Measurements from ENCODE around the gene LRMDA.

The LRMDA gene

GRCh38 chr10:76206797-76207352 lies 775.5 kb downstream of the LRMDA start:
- H3K27me3 ChIP-seq = no peaks in the 10 kb centered on the region
- intact Hi-C loops (cut with DNase I; ENCODE audit: low total_unique reads) = no loop called here
- DNase-seq = no peak
- TF ChIP-seq, protein P1, sequence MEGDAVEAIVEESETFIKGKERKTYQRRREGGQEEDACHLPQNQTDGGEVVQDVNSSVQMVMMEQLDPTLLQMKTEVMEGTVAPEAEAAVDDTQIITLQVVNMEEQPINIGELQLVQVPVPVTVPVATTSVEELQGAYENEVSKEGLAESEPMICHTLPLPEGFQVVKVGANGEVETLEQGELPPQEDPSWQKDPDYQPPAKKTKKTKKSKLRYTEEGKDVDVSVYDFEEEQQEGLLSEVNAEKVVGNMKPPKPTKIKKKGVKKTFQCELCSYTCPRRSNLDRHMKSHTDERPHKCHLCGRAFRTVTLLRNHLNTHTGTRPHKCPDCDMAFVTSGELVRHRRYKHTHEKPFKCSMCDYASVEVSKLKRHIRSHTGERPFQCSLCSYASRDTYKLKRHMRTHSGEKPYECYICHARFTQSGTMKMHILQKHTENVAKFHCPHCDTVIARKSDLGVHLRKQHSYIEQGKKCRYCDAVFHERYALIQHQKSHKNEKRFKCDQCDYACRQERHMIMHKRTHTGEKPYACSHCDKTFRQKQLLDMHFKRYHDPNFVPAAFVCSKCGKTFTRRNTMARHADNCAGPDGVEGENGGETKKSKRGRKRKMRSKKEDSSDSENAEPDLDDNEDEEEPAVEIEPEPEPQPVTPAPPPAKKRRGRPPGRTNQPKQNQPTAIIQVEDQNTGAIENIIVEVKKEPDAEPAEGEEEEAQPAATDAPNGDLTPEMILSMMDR (IDR thresholded peaks at IDR 0.05) = no peak
- H3K36me3 ChIP-seq = no peaks in the 10 kb centered on the region
- no peak overlapping the region for H3K4me3 ChIP-seq
- no peaks in the 10 kb centered on the region for H3K4me1 ChIP-seq
- no peak overlapping the region for H3K27ac ChIP-seq
- no peaks in the 10 kb centered on the region for H3K9me3 ChIP-seq

GRCh38 chr10:76209135-76209534 lies 777.7 kb downstream of the LRMDA start:
- TF ChIP-seq, protein P1 (IDR thresholded peaks at IDR 0.05) = no peak
- DNase-seq = no peak
- Histone ChIP-seq H3K36me3 (no peaks in the 10 kb centered on the region), H3K4me3 (no peak overlapping the region), H3K9me3 (no peaks in the 10 kb centered on the region), H3K4me1 (no peaks in the 10 kb centered on the region), H3K27me3 (no peaks in the 10 kb centered on the region), H3K27ac (no peak overlapping the region)
- intact Hi-C loops (cut with DNase I; ENCODE audit: low total_unique reads) = no loop called here

DNA sequence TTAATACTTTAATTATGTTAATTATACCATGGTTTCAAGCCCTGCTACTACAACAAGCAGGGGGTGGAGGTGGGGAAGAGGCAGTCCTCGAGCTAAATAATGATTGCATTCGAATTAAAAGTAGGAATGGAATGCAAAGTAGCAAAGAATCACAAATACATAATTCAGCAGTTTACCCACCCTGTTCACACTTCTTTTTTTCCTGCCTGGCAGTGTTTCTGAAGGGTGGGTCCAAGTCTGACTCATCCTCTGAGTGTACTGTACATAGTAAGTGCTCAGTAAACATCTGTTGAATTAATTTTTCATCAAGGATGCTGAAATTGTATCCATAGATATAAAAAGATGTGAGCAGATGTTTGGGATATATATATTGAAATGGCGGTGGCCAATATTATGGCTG lies 778.8 kb downstream of the LRMDA start:
- intact Hi-C loops (cut with DNase I; ENCODE audit: low total_unique reads) = no loop called here
- DNase-seq = no peak
- no peaks in the 10 kb centered on the region for H3K9me3 ChIP-seq
- H3K27me3 ChIP-seq = no peaks in the 10 kb centered on the region
- no peaks in the 10 kb centered on the region for H3K4me1 ChIP-seq
- TF ChIP-seq, protein P1 (IDR thresholded peaks at IDR 0.05) = no peak
- no peaks in the 10 kb centered on the region for H3K36me3 ChIP-seq
- no peak overlapping the region for H3K4me3 ChIP-seq
- H3K27ac ChIP-seq = no peak overlapping the region

DNA sequence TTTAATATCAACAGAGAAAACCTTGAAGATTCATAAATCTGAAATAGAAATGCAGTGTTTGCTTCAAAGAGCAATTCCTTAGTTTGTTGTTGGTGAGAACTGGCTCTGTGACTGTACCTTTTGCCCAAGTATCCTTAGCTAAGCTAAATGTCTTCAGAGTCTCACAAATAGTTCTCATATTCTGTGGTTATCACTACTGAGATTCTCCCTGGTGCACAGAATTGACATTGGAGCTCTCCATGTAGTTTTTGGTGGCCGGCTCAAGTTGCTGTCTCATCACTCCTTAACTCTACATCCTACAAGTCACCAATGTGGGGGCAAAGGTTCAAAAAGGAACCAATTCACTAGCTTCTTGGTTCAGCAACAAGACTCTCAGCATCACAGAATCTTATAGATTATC lies 780.3 kb downstream of the LRMDA start:
- TF ChIP-seq, protein P1 (IDR thresholded peaks at IDR 0.05) = no peak
- Histone ChIP-seq H3K4me3 (no peak overlapping the region), H3K27ac (no peak overlapping the region), H3K36me3 (no peaks in the 10 kb centered on the region), H3K4me1 (no peaks in the 10 kb centered on the region), H3K27me3 (no peaks in the 10 kb centered on the region), H3K9me3 (no peaks in the 10 kb centered on the region)
- DNase-seq = no peak
- intact Hi-C loops (cut with DNase I; ENCODE audit: low total_unique reads) = no loop called here

DNA sequence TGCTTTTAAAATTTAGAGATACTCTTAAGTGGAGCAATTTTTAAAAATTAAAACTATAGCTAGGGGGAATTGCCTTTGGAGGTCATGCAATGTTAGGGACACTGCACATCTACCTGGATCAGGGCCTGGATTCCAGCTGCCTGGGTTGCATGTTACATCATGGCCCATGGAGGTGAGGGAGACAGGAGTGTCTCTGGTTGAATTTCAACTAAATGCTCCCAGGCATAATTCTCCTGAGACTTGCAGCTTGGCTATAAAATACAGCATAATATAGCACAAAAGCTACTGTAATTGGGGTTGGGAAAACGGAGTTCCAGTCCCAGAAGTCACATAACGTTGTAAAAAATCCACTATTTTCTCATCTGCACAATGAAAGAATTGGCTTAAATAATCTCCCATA lies 782.5 kb downstream of the LRMDA start:
- no peaks in the 10 kb centered on the region for H3K4me1 ChIP-seq
- H3K27me3 ChIP-seq = no peaks in the 10 kb centered on the region
- no peak overlapping the region for H3K4me3 ChIP-seq
- H3K36me3 ChIP-seq = no peaks in the 10 kb centered on the region
- H3K27ac ChIP-seq = no peak overlapping the region
- intact Hi-C loops (cut with DNase I; ENCODE audit: low total_unique reads) = no loop called here
- DNase-seq = no peak
- TF ChIP-seq, protein P1 (IDR thresholded peaks at IDR 0.05) = no peak
- no peaks in the 10 kb centered on the region for H3K9me3 ChIP-seq

- H3K9me3 ChIP-seq = no peaks in the 10 kb centered on the region
- TF ChIP-seq, protein P1 (IDR thresholded peaks at IDR 0.05) = no peak
- intact Hi-C loops (cut with DNase I; ENCODE audit: low total_unique reads) = no loop called here
- no peaks in the 10 kb centered on the region for H3K27me3 ChIP-seq
- H3K4me1 ChIP-seq = no peaks in the 10 kb centered on the region
- H3K27ac ChIP-seq = no peak overlapping the region
- no peak for DNase-seq
- H3K36me3 ChIP-seq = no peaks in the 10 kb centered on the region
- no peak overlapping the region for H3K4me3 ChIP-seq
These were observed 786.6 kb downstream of the LRMDA start for GRCh38 chr10:76218035-76218434.

Measured in tibial artery (tissue), 4 donors.